HCT116 (cell line): Measurements from ENCODE around the gene MAP3K5.

Source experiments
- POLR2A ChIP-seq: IDR thresholded peaks from 2 replicates; pipeline ENCODE4 v1.7.0; 2011; ENCODE audit warnings: borderline replicate concordance; ENCODE audit not compliant: insufficient read depth, insufficient read length; ENCODE audit errors: extremely low read depth
- RAD21 ChIP-seq: IDR thresholded peaks from 2 replicates; pipeline ENCODE4 v1.6.1; 2012; ENCODE audit warnings: low read depth, mild to moderate bottlenecking
- TF ChIP-seq, protein P1 (sequence below), 3 experiments: fragments of 200-600 bp in 1 of 3; sonication (generic) in 1 of 3; IDR thresholded peaks in 2 of 3; conservative IDR thresholded peaks in 1 of 3; 2 replicates each; pipeline ENCODE4 v1.5.1; 2012 to 2017; ENCODE audit warnings: low read depth in 2 of 3, low read length in 2 of 3, antibody characterized with exemption in 1 of 3, borderline replicate concordance in 1 of 3, control low read depth in 1 of 3, mild to moderate bottlenecking in 1 of 3, mixed read lengths in 1 of 3, mixed run types in 1 of 3, moderate library complexity in 1 of 3; ENCODE audit not compliant: insufficient read depth in 1 of 3
- TF ChIP-seq, protein P2 (sequence below): IDR thresholded peaks from 2 replicates; pipeline ENCODE4 v1.6.1; 2012
- TF ChIP-seq, protein P3 (sequence below): IDR thresholded peaks from 2 replicates; pipeline ENCODE4 v1.6.1; 2012

DNA sequence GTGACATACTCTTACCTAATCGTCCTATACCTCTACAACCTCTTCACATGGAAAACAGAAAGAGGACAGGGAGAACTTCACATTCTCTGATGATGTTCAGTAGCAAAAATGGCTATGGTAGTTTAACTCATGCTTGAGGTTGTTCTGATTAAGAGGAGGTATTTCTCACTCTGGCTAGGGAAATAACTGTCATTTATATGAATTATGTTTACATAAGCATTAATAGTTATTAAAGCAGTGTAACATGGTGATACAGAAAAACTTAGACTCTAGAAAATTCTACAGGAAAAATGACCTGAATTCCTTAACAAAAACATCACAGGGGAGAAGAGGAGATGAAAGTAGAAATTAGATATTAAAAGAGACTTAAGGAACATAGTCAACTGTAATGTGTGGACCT lies 57.3 kb downstream of the MAP3K5 start:
- no peak for TF ChIP-seq RAD21
- TF ChIP-seq, protein P1, sequence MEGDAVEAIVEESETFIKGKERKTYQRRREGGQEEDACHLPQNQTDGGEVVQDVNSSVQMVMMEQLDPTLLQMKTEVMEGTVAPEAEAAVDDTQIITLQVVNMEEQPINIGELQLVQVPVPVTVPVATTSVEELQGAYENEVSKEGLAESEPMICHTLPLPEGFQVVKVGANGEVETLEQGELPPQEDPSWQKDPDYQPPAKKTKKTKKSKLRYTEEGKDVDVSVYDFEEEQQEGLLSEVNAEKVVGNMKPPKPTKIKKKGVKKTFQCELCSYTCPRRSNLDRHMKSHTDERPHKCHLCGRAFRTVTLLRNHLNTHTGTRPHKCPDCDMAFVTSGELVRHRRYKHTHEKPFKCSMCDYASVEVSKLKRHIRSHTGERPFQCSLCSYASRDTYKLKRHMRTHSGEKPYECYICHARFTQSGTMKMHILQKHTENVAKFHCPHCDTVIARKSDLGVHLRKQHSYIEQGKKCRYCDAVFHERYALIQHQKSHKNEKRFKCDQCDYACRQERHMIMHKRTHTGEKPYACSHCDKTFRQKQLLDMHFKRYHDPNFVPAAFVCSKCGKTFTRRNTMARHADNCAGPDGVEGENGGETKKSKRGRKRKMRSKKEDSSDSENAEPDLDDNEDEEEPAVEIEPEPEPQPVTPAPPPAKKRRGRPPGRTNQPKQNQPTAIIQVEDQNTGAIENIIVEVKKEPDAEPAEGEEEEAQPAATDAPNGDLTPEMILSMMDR (IDR thresholded peaks at IDR 0.05 in 2 of 3, conservative IDR thresholded peaks at IDR 0.05 in 1 of 3; ENCODE audit: borderline replicate concordance in 1 of 3, insufficient read depth in 1 of 3, low read depth in 2 of 3, low read length in 2 of 3), result no peak
- TF ChIP-seq, protein P2, sequence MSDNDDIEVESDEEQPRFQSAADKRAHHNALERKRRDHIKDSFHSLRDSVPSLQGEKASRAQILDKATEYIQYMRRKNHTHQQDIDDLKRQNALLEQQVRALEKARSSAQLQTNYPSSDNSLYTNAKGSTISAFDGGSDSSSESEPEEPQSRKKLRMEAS, result no peak
- TF ChIP-seq, protein P3, sequence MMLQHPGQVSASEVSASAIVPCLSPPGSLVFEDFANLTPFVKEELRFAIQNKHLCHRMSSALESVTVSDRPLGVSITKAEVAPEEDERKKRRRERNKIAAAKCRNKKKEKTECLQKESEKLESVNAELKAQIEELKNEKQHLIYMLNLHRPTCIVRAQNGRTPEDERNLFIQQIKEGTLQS, result no peak
- TF ChIP-seq POLR2A, result no peak
